22Rv1 (cell line): Measurements from ENCODE around the gene RASAL1.

ENCODE experiments used
- ZFX ChIP-seq: fragments of 450-650 bp; IDR thresholded peaks from 2 replicates; pipeline ENCODE4 v1.6.1; 2017; ENCODE audit warnings: antibody characterized with exemption, borderline replicate concordance
- TF ChIP-seq, protein P1 (sequence below): fragments of 450-650 bp; IDR thresholded peaks from 2 replicates; pipeline ENCODE4 v1.5.1; 2017; ENCODE audit warnings: mild to moderate bottlenecking

DNA sequence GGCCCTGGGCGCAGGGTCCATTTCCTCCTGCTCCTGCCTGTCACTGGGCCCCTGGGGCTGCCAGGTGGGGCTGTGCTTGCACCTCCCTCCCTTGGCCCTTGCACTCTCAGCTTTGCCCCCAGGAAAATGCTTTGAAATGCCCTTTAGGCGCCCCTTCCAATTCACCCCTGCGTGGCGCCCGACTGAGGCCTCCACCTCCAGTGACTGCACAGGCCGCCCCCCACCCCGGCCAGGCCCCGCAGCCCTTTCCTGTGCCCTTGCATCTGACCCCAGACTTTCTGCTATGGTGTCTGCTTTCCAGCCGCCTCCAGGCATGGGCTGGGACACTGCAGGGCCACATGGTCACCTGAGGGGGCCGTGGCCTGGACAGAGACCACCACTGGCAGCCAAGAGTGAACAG is 32.3 kb upstream of the RASAL1 start:
- TF ChIP-seq, protein P1, sequence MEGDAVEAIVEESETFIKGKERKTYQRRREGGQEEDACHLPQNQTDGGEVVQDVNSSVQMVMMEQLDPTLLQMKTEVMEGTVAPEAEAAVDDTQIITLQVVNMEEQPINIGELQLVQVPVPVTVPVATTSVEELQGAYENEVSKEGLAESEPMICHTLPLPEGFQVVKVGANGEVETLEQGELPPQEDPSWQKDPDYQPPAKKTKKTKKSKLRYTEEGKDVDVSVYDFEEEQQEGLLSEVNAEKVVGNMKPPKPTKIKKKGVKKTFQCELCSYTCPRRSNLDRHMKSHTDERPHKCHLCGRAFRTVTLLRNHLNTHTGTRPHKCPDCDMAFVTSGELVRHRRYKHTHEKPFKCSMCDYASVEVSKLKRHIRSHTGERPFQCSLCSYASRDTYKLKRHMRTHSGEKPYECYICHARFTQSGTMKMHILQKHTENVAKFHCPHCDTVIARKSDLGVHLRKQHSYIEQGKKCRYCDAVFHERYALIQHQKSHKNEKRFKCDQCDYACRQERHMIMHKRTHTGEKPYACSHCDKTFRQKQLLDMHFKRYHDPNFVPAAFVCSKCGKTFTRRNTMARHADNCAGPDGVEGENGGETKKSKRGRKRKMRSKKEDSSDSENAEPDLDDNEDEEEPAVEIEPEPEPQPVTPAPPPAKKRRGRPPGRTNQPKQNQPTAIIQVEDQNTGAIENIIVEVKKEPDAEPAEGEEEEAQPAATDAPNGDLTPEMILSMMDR: no peak
- no peak for TF ChIP-seq ZFX
